HPDE6-E6E7 (cell line): ENCODE results near the gene RNF144A.

Source experiments
- DNase-seq: peaks from one replicate; pipeline ENCODE4 v3.0.0; 2011; ENCODE audit warnings: missing footprints; ENCODE audit errors: extremely low spot score

Gene RNF144A

GRCh38 chr2:7007846-7008741, 90.9 kb downstream of the RNF144A start:
- no peak for DNase-seq

- no peak for DNase-seq
Measured at GRCh38 chr2:7009207-7009911, 92.1 kb downstream of the RNF144A start.

GRCh38 chr2:7010391-7011054, 93.3 kb downstream of the RNF144A start:
- DNase-seq = no peak

- no peak for DNase-seq
Measured at GRCh38 chr2:7011356-7012083, 94.3 kb downstream of the RNF144A start.

GRCh38 chr2:7012141-7012764, 95.0 kb downstream of the RNF144A start:
- no peak for DNase-seq

DNA sequence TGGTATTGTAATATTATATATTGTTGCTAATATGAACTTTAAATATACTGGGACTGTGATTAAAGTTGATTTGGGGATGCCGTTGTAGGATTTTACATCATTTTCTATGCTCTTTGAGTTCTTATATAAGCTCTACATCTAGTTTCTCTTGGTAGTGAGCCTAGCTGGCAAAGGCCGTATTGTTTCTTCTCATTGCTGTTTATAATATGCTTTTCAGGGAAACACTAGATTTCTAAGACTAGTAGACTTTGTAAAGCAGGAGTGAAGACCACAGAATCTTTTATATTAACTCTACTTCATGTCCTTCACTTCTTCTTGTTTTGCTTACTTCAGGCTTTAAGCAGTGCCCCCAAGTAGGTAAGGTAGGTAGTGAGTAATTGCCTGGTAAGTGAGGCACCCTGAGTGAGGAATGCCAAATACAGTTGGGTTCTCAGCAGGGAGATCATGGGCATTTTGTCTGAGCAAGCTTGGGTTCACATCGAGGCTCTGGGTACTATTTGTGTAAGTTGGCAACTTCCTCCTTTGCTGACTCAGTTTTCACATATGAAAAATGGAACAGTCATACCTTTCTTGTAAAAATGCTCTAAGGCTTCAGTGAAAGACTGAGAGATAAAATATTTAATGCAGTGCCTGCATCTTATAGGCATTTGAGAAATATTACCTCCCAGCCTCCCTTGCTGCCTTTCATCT, 96.4 kb downstream of the RNF144A start:
- no peak for DNase-seq

GRCh38 chr2:7014174-7014640, 97.0 kb downstream of the RNF144A start:
- DNase-seq = no peak

DNA sequence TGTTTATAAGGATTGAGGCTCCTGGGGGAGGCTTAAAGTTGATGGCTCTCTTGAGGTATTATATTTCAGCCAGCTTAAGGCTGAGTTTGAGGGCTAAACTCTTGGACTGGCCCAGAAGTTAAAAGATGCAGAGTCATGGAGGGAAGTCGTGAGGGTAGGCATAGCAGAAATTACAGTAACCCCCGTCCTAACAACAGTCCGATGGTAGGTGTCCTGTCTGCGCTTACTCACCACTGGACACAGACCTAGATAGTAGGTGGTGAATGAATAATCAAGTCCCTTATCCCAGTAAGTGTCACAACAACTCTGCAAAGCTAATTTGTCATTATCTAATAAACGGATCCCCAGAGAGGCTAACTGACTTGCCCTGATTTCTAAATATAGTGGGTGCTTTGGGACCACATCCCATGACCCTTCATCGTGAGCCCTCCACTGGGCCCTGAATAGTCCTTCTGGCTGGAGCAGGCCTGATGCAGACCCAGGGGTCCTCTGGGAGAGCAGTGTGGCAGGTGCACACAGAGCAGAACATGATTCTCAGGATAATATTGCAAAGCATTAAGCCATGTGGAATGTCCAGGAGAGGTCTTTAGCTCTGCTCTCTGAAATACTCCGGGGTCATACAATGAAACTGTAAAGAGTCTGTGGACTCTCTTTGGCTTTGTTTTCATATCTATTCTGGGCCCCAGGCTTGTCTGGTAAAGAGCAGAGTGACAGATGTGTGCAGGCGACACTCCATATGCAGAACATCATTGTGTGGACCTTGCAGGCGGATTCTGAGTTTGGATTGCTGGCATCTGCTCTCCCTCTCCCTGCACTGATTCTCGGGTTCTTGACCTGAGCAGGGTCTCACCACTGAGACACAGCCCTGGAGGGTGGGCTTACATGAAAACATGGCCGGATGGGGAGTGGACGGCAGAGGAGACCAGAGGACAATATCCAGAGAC, 98.1 kb downstream of the RNF144A start:
- no peak for DNase-seq

DNA sequence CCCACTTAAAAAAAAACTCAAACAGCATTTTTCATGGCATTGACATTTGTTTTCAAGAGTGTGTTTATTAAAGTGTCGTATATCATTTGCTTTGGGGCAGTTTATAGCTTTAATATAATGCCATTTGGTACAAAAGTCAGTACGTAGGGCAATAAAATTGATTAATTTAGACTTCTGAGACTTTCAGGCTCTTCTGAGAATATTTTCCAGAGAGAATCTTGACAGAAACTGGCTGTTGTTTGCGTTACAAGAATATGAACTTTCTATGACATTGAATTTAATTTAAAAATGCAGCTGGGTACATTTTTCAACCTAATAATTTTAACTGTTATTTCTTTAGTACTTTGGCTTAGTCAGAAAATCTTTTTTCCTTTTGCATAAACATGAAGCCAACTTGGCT, 98.9 kb downstream of the RNF144A start:
- DNase-seq = no peak

- no peak for DNase-seq
Measured at GRCh38 chr2:7016601-7017211, 99.5 kb downstream of the RNF144A start.

- no peak for DNase-seq
Measured at GRCh38 chr2:7017671-7018281, 100.6 kb downstream of the RNF144A start.

DNA sequence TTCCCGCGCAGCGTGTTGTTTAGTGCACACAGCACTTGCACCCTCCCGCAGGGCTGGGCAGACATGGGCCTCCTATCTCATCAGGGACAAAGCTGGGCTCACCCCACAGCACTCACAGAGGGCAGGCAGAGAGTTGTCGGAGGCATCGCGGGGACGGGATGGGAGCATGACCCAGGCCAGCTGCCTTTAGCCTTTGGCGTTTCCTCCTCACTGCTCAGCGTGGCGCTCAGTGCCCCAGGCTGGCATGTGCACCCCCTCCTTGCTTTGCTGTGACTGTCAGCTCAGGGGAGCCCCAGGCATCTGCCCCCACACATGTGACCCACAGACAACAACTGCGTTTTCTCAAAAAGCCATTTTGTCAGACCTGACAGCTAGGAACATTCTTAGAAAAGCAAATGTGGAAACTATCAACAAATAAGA, 101.1 kb downstream of the RNF144A start:
- DNase-seq = no peak

DNA sequence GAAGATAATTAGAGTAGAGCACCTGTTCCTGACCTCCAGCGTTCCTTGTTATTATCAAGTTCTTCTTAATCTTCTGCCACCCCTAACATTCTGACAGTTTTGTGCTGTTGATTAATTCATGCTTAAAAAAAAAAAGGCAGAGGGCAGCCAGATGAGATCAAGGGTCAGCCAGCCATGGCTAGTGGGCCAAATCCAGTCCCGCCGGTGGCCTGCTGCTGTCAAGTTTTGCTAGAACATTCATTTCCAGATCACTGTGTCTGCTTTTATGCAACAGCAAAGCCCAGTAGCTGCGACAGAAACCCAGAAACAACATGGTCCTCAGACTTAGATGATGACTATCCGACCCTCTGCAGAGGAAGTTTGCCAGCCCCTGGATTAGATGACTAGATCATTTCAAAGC, 101.6 kb downstream of the RNF144A start:
- DNase-seq = no peak

- no peak for DNase-seq
Measured at GRCh38 chr2:7019191-7019590, 102.0 kb downstream of the RNF144A start.

- no peak for DNase-seq
Measured at GRCh38 chr2:7020059-7020458, 102.8 kb downstream of the RNF144A start.

DNA sequence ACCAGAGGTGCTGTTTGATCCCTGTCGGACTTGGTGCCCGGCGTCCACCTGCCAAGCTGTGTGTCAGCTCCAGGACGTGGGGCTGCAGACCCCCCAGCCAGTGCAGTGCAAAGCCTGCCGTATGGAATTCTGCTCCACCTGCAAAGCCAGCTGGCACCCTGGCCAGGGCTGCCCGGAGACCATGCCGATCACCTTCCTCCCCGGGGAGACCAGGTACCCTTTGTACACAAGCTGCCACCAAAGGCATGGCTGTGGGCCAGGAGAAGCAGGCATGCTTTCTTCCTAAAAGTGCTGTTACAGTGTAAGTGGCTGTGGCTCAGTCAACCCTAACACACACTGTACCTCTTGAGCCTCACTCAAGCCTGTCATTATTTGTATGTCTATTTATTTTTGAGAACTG, 103.3 kb downstream of the RNF144A start:
- no peak for DNase-seq

DNA sequence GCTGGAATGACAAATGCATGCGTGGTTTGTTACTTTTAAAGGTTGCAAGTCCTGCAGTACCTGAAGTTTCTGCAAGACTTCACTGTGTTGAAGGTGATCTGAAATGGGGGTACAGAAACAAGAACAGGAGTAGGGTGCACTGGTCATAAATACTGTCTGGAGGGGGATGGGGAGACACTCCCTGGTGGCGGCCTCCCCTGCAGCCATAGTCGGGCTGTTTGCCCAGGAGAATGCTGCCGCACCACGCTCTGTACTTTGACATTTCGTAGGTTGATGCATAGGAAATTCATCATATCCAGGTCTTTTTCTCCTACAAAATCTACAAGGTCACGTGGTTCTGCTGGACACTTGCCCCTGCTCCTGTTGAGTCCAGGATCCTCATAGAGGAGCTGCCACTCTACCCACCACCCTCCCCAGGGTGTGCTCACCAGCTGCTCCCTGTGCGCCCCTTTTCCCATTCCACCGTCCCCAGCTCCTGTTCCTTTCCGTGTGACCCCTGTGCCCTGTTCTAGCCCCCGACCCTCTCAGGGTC, 103.8 kb downstream of the RNF144A start:
- DNase-seq = no peak
